ENCODE measurements around the gene PLEKHD1.
"Not testable (repeated sequence)": the region's sequence is repeated elsewhere in the genome, so short reads cannot be mapped to it uniquely, and the experiment has no call there.

Gene PLEKHD1

DNA sequence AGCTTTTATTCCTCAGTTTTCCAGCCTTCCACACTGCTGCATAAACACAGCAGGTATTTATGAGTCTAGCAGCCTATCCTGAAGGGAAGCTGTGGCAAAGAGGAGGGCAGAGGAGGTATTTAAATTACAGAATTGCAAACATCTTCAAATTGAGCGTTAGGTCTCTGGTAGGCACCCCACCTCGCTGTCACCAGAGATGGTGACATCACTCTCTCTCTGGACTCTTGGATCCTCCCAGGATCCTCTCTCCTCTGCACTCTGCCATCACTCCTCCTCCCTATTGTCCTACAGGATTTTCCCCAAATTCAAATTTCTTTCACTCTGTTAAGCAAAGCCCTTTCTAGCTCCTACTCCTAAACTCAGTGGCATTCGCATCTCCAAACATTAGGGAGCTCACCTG, 6.7 kb downstream of the PLEKHD1 start:
- no peak overlapping the region for H3K4me3 ChIP-seq (ENCODE audit: low read depth in 1 of 5, low read length in 5 of 5)

DNA sequence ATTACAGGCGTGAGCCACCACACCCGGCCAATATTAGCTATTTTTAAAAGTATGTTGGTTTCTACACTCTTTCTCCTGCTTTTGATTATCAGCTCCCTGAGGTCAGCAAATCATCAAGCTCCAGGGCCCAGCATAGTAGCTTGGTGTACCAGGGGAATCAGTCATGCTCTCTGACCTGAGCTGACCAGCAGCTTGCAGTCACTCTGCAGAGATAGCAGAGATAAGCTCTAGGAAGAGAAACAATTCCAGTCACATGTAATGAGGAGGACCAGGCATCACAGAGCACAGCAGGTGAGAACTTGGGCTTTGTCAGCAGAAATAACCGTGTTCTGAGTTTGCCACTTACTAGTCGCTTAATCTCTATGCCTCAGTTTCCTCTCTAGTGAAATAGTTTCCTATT, 8.5 kb downstream of the PLEKHD1 start:
- Histone ChIP-seq H3K27me3 (ENCODE audit: control insufficient read depth in 5 of 5, insufficient read depth in 4 of 5, low read length in 5 of 5) (peaks cover 0 to 6% (median 6%) of the 10 kb centered on the region in 5 donors), H3K4me3 (ENCODE audit: low read depth in 1 of 5, low read length in 5 of 5) (no peak overlapping the region), H3K36me3 (ENCODE audit: control insufficient read depth in 5 of 5, insufficient read depth in 5 of 5, low read length in 5 of 5) (no peaks in the 10 kb centered on the region), H3K27ac (ENCODE audit: low read depth, low read length) (no peak overlapping the region), H3K9ac (ENCODE audit: low read length in 5 of 5) (no peak overlapping the region), H3K9me3 (ENCODE audit: control insufficient read depth in 5 of 5, low read length in 5 of 5) (no peaks in the 10 kb centered on the region), H3K4me1 (ENCODE audit: control insufficient read depth in 5 of 5, insufficient read depth in 5 of 5, low read length in 5 of 5) (no peaks in the 10 kb centered on the region)

More for the DNA sequence above, 6.7 kb downstream of the PLEKHD1 start:
- Histone ChIP-seq H3K9ac (ENCODE audit: low read length in 5 of 5) (no peak overlapping the region), H3K27ac (ENCODE audit: low read depth, low read length) (no peak overlapping the region), H3K4me1 (ENCODE audit: control insufficient read depth in 5 of 5, insufficient read depth in 5 of 5, low read length in 5 of 5) (peaks cover 0 to 4% (median 0%) of the 10 kb centered on the region in 5 donors), H3K9me3 (ENCODE audit: control insufficient read depth in 5 of 5, low read length in 5 of 5) (no peaks in the 10 kb centered on the region), H3K36me3 (ENCODE audit: control insufficient read depth in 5 of 5, insufficient read depth in 5 of 5, low read length in 5 of 5) (no peaks in the 10 kb centered on the region), H3K27me3 (ENCODE audit: control insufficient read depth in 5 of 5, insufficient read depth in 4 of 5, low read length in 5 of 5) (peaks cover 9 to 20% (median 16%) of the 10 kb centered on the region in 5 donors)

DNA sequence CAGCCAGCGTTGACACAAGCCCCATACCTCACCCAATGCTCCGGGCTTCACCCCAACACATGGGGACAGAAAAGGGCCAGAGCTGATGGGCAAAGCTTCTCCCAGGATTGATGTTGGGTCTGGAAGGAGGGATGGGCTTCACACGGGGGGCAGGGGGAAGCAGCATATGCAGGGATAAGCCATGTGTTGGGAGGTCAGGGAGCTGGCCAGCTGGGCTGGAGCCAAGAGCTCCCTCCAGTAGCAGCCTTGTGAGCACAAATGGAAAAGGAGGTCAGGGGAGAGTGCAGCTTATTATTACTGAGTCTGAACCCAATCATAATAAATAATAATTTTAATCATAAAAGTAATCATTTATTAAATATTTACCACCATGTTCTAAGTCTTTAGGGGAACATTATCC, 9.3 kb downstream of the PLEKHD1 start:
- Histone ChIP-seq H3K36me3 (ENCODE audit: control insufficient read depth in 5 of 5, insufficient read depth in 5 of 5, low read length in 5 of 5) (no peaks in the 10 kb centered on the region), H3K4me3 (ENCODE audit: low read depth in 1 of 5, low read length in 5 of 5) (no peak overlapping the region), H3K9ac (ENCODE audit: low read length in 5 of 5) (no peak overlapping the region), H3K27me3 (ENCODE audit: control insufficient read depth in 5 of 5, insufficient read depth in 4 of 5, low read length in 5 of 5) (peaks cover 0 to 6% (median 4%) of the 10 kb centered on the region in 5 donors), H3K27ac (ENCODE audit: low read depth, low read length) (no peak overlapping the region), H3K9me3 (ENCODE audit: control insufficient read depth in 5 of 5, low read length in 5 of 5) (no peaks in the 10 kb centered on the region), H3K4me1 (ENCODE audit: control insufficient read depth in 5 of 5, insufficient read depth in 5 of 5, low read length in 5 of 5) (no peaks in the 10 kb centered on the region)

DNA sequence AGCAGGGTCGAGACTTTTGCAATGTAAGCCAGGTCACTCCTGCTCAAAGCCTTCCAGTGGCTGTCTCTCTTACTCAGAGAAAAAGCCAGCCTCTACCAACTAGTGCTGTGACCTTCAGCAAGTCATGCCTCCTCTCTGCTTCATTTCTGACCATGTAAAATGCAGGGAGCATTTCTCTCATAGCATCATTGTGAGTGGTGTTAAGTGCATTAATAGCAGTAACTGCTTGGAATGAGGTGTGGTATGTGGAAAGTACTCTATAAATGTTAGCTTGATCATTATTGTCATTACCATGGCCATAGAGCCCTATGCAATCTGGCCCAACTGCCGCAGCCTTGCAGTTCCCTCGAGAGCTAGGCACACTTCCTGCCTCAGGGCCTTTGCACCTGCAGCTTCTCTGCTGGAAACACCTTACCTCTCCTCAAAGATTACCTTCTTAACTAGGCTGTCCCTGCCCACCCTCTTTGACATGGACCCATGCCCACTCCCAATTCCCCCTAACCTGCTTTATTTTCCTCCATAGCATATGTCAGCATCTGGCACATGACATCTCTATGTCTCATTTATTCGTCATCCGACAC, 10.9 kb downstream of the PLEKHD1 start:
- no peaks in the 10 kb centered on the region for H3K4me1 ChIP-seq (ENCODE audit: control insufficient read depth in 5 of 5, insufficient read depth in 5 of 5, low read length in 5 of 5)

DNA sequence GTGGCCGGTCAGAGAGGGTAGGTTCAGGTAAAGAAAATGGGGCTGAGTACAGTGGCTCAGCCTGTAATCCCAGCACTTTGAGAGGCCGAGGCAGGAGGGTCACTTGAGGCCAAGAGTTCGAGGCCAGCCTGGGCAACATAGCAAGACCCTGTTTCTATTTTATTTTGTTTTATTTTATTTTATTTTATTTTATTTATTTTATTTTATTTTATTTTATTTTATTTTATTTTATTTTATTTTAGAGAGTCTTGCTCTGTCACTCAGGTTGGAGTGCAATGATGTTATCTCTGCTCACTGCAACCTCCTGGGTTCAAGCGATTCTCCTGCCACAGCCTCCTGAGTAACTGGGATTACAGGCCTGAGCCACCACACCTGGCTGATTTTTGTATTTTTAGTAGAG, 13.3 kb downstream of the PLEKHD1 start:
- H3K27ac ChIP-seq (ENCODE audit: low read depth, low read length); H3K9ac ChIP-seq (ENCODE audit: low read length in 5 of 5); H3K4me3 ChIP-seq (ENCODE audit: low read depth in 1 of 5, low read length in 5 of 5); H3K4me1 ChIP-seq (ENCODE audit: control insufficient read depth in 5 of 5, insufficient read depth in 5 of 5, low read length in 5 of 5); H3K9me3 ChIP-seq (ENCODE audit: control insufficient read depth in 5 of 5, low read length in 5 of 5); H3K36me3 ChIP-seq (ENCODE audit: control insufficient read depth in 5 of 5, insufficient read depth in 5 of 5, low read length in 5 of 5): not testable (repeated sequence)
- peaks cover 2 to 11% (median 3%) of the 10 kb centered on the region in 5 donors for H3K27me3 ChIP-seq (ENCODE audit: control insufficient read depth in 5 of 5, insufficient read depth in 4 of 5, low read length in 5 of 5)

More for the DNA sequence above, 10.9 kb downstream of the PLEKHD1 start:
- no peaks in the 10 kb centered on the region for H3K36me3 ChIP-seq (ENCODE audit: control insufficient read depth in 5 of 5, insufficient read depth in 5 of 5, low read length in 5 of 5)
- no peak overlapping the region for H3K27ac ChIP-seq (ENCODE audit: low read depth, low read length)
- no peaks in the 10 kb centered on the region for H3K9me3 ChIP-seq (ENCODE audit: control insufficient read depth in 5 of 5, low read length in 5 of 5)
- H3K9ac ChIP-seq (ENCODE audit: low read length in 5 of 5), result no peak overlapping the region
- H3K4me3 ChIP-seq (ENCODE audit: low read depth in 1 of 5, low read length in 5 of 5), result no peak overlapping the region
- peaks cover 0 to 4% (median 3%) of the 10 kb centered on the region in 5 donors for H3K27me3 ChIP-seq (ENCODE audit: control insufficient read depth in 5 of 5, insufficient read depth in 4 of 5, low read length in 5 of 5)

DNA sequence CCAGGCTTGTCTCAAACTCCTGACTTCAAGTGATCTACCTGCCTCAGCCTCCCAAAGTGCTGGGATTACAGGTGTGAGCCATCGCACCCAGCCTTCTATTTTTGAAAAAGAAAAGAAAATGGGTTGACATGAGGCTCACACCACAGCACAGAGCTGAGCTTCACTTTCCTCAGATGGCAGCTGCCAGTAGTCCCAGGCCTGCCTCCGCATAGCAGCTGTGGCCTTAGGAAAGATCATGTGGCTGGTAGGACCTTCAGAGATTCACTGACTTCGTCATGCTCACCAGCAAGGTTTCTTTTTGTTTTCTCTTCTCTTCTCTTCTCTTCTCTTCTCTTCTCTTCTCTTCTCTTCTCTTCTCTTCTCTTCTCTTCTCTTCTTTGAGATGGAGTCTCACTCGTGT, 13.8 kb downstream of the PLEKHD1 start:
- not testable (repeated sequence) for H3K27ac ChIP-seq (ENCODE audit: low read depth, low read length); H3K4me3 ChIP-seq (ENCODE audit: low read depth in 1 of 5, low read length in 5 of 5); H3K4me1 ChIP-seq (ENCODE audit: control insufficient read depth in 5 of 5, insufficient read depth in 5 of 5, low read length in 5 of 5); H3K9me3 ChIP-seq (ENCODE audit: control insufficient read depth in 5 of 5, low read length in 5 of 5); H3K36me3 ChIP-seq (ENCODE audit: control insufficient read depth in 5 of 5, insufficient read depth in 5 of 5, low read length in 5 of 5); H3K9ac ChIP-seq (ENCODE audit: low read length in 5 of 5)
- peaks cover 2 to 11% (median 3%) of the 10 kb centered on the region in 5 donors for H3K27me3 ChIP-seq (ENCODE audit: control insufficient read depth in 5 of 5, insufficient read depth in 4 of 5, low read length in 5 of 5)

DNA sequence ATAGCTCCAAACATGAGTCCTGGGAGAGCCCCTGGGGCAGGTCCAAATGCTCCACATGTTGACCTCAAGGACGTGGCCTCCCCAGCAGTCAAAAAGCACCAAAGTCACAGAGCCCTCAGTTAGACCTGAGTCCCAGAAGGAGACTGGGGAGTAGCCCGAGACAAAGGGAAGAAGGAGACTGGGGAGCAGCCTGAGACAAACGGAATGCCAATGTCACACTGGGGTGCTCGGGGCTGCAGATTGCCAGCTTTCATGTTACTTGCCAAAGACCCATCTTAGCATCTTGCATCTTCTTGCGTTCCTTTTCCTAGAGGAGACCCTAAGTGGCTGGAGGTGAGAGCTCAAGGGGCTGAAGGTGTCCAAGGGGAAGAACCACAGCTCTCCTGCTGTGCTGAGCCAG, 14.9 kb downstream of the PLEKHD1 start:
- Histone ChIP-seq H3K36me3 (ENCODE audit: control insufficient read depth in 5 of 5, insufficient read depth in 5 of 5, low read length in 5 of 5) (no peaks in the 10 kb centered on the region), H3K27ac (ENCODE audit: low read depth, low read length) (no peak overlapping the region), H3K9me3 (ENCODE audit: control insufficient read depth in 5 of 5, low read length in 5 of 5) (no peaks in the 10 kb centered on the region), H3K4me3 (ENCODE audit: low read depth in 1 of 5, low read length in 5 of 5) (no peak overlapping the region), H3K4me1 (ENCODE audit: control insufficient read depth in 5 of 5, insufficient read depth in 5 of 5, low read length in 5 of 5) (peaks cover 0 to 10% (median 7%) of the 10 kb centered on the region in 5 donors), H3K9ac (ENCODE audit: low read length in 5 of 5) (no peak overlapping the region), H3K27me3 (ENCODE audit: control insufficient read depth in 5 of 5, insufficient read depth in 4 of 5, low read length in 5 of 5) (peaks cover 2 to 11% (median 3%) of the 10 kb centered on the region in 5 donors)

DNA sequence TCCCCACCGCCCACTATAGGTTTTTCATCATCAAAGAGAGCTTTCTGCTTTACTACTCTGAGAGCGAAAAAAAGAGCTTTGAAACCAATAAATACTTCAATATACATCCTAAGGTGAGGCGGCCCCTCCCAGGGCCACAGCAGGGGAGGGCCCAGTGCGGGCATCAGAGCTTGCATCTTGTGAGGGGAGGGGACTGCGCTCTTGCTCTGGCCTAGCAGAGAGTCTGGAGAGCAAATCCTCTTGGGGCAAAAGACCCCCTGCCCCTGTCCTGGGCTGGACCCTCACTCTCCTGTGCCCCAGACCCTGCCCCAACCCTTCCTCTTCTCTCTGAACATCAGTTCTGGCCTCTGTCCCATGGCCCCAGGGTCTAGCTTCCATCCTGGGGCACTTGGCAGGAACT, 15.6 kb downstream of the PLEKHD1 start:
- Histone ChIP-seq H3K4me3 (ENCODE audit: low read depth in 1 of 5, low read length in 5 of 5) (no peak overlapping the region), H3K4me1 (ENCODE audit: control insufficient read depth in 5 of 5, insufficient read depth in 5 of 5, low read length in 5 of 5) (peaks cover 0 to 10% (median 7%) of the 10 kb centered on the region in 5 donors), H3K36me3 (ENCODE audit: control insufficient read depth in 5 of 5, insufficient read depth in 5 of 5, low read length in 5 of 5) (no peaks in the 10 kb centered on the region), H3K27ac (ENCODE audit: low read depth, low read length) (no peak overlapping the region), H3K9me3 (ENCODE audit: control insufficient read depth in 5 of 5, low read length in 5 of 5) (no peaks in the 10 kb centered on the region), H3K27me3 (ENCODE audit: control insufficient read depth in 5 of 5, insufficient read depth in 4 of 5, low read length in 5 of 5) (peaks cover 2 to 11% (median 3%) of the 10 kb centered on the region in 5 donors), H3K9ac (ENCODE audit: low read length in 5 of 5) (no peak overlapping the region)

DNA sequence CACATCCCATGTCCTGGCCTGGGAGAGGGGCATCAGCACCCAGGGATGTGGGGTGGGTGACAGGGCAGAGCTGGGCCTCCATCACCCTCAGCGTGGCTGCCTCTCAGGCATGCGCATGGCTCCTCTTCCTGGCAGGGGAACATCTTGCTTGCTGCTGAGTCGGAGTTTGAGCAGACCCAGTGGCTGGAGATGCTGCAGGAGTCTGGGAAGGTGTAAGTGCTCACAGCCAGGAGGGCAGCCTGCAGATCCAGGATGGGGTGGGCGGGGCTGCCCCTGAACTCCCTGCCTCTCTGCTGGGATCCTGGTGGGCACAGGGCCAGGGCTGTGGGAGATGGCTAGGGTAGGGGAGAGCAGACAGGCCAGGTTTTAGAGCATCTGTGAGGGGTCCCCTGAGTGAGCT, 16.2 kb downstream of the PLEKHD1 start:
- H3K9ac ChIP-seq (ENCODE audit: low read length in 5 of 5), result no peak overlapping the region
- H3K27ac ChIP-seq (ENCODE audit: low read depth, low read length), result no peak overlapping the region
- peaks cover 0 to 11% (median 2%) of the 10 kb centered on the region in 5 donors for H3K27me3 ChIP-seq (ENCODE audit: control insufficient read depth in 5 of 5, insufficient read depth in 4 of 5, low read length in 5 of 5)
- no peaks in the 10 kb centered on the region for H3K36me3 ChIP-seq (ENCODE audit: control insufficient read depth in 5 of 5, insufficient read depth in 5 of 5, low read length in 5 of 5)
- peaks cover 0 to 10% (median 7%) of the 10 kb centered on the region in 5 donors for H3K4me1 ChIP-seq (ENCODE audit: control insufficient read depth in 5 of 5, insufficient read depth in 5 of 5, low read length in 5 of 5)
- no peaks in the 10 kb centered on the region for H3K9me3 ChIP-seq (ENCODE audit: control insufficient read depth in 5 of 5, low read length in 5 of 5)
- no peak overlapping the region for H3K4me3 ChIP-seq (ENCODE audit: low read depth in 1 of 5, low read length in 5 of 5)

DNA sequence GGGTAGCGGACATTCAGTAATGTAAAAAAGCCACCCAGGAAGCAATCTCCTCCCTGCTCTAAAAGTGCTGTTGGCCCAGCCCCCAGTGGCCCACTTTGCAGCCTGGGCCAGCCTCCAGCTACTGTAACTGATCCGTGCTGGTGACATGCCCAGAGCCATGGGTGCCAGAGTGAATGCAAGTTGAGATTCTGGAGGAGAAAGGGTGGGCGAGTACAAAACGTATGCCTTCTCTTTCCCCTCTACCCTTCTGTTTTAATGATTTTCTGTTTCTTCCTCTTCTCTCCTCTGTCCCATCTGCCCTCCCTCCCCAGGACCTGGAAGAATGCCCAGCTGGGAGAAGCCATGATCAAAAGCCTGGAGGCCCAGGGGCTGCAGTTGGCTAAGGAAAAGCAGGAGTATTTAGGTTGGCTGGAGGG, 16.9 kb downstream of the PLEKHD1 start:
- Histone ChIP-seq H3K4me3 (ENCODE audit: low read depth in 1 of 5, low read length in 5 of 5) (peak overlapping the region in 1 of 5 donors; percentile 1), H3K36me3 (ENCODE audit: control insufficient read depth in 5 of 5, insufficient read depth in 5 of 5, low read length in 5 of 5) (no peaks in the 10 kb centered on the region), H3K27ac (ENCODE audit: low read depth, low read length) (no peak overlapping the region), H3K4me1 (ENCODE audit: control insufficient read depth in 5 of 5, insufficient read depth in 5 of 5, low read length in 5 of 5) (peaks cover 0 to 10% (median 7%) of the 10 kb centered on the region in 5 donors), H3K9ac (ENCODE audit: low read length in 5 of 5) (no peak overlapping the region), H3K27me3 (ENCODE audit: control insufficient read depth in 5 of 5, insufficient read depth in 4 of 5, low read length in 5 of 5) (peaks cover 0 to 11% (median 2%) of the 10 kb centered on the region in 5 donors), H3K9me3 (ENCODE audit: control insufficient read depth in 5 of 5, low read length in 5 of 5) (no peaks in the 10 kb centered on the region)

Data from subcutaneous abdominal adipose tissue (tissue), 5 donors.